Osteoblast (primary cell): ENCODE data around the gene STK32B. TPM values are rescaled to one million over a fixed set of nuclear protein-coding genes. Genes with fewer than 3 reads are reported as not detected.

ENCODE experiments used
- DNase-seq: peaks from one replicate; pipeline ENCODE4 v3.0.0; 2011; ENCODE audit warnings: low spot score, mixed read lengths; ENCODE audit not compliant: insufficient read length; ENCODE audit errors: missing footprints
- H2AFZ ChIP-seq: 2 replicates; pipeline ENCODE4 v1.6.0; 2011; ENCODE audit warnings: mild to moderate bottlenecking, low read length
- H3K27ac ChIP-seq: 2 replicates; pipeline ENCODE4 v1.5.1; 2011; ENCODE audit warnings: mild to moderate bottlenecking, low read depth, low read length, moderate library complexity
- H3K27me3 ChIP-seq: 2 replicates; pipeline ENCODE4 v1.6.0; 2012; ENCODE audit warnings: mild to moderate bottlenecking, control low read depth, inconsistent platforms, low read length, moderate library complexity; ENCODE audit not compliant: insufficient read depth
- H3K36me3 ChIP-seq: 2 replicates; pipeline ENCODE4 v1.5.1; 2011; ENCODE audit warnings: mild to moderate bottlenecking, low read length, control low read depth, moderate library complexity; ENCODE audit not compliant: insufficient read depth
- H3K4me1 ChIP-seq: 2 replicates; pipeline ENCODE4 v1.5.1; 2011; ENCODE audit warnings: mild to moderate bottlenecking, low read length, control low read depth, moderate library complexity; ENCODE audit not compliant: insufficient read depth
- H3K4me2 ChIP-seq: 2 replicates; pipeline ENCODE4 v1.6.0; 2011; ENCODE audit warnings: mild to moderate bottlenecking, low read length; ENCODE audit not compliant: insufficient read depth
- H3K4me3 ChIP-seq: fragments of 200-600 bp; sonication (generic); 3 replicates; pipeline ENCODE4 v1.5.1; 2012; ENCODE audit warnings: mild to moderate bottlenecking, low read length, inconsistent platforms; ENCODE audit not compliant: insufficient read depth
- H3K79me2 ChIP-seq: 2 replicates; pipeline ENCODE4 v1.6.0; 2012; ENCODE audit warnings: mild to moderate bottlenecking, low read length, control low read depth, inconsistent platforms; ENCODE audit not compliant: insufficient read depth
- H3K9me3 ChIP-seq: 2 replicates; pipeline ENCODE4 v1.5.1; 2011; ENCODE audit warnings: low read depth, low read length, control low read depth
- H4K20me1 ChIP-seq: 2 replicates; pipeline ENCODE4 v1.6.0; 2012; ENCODE audit warnings: mild to moderate bottlenecking, low read length, control low read depth; ENCODE audit not compliant: insufficient read depth
- total RNA-seq: library from RNA; depleted of rRNA; stranded (reverse); fragments of >200 nt; gene quantifications from 2 replicates; pipeline ENCODE4 v1.2.3, GENCODE V29; 2012
- TF ChIP-seq, protein P1 (sequence below): IDR thresholded peaks from 2 replicates; pipeline ENCODE4 v1.5.1; 2011; ENCODE audit warnings: mild to moderate bottlenecking, low read depth, low read length, moderate library complexity; ENCODE audit errors: extremely low read depth

Gene STK32B
- total RNA-seq, 1 donor, result 1.1 TPM

GRCh38 chr4:5452156-5452555, 400.9 kb downstream of the STK32B start:
- no peaks in the 10 kb centered on the region for H3K36me3 ChIP-seq
- no peak overlapping the region for H3K27ac ChIP-seq
- TF ChIP-seq, protein P1, sequence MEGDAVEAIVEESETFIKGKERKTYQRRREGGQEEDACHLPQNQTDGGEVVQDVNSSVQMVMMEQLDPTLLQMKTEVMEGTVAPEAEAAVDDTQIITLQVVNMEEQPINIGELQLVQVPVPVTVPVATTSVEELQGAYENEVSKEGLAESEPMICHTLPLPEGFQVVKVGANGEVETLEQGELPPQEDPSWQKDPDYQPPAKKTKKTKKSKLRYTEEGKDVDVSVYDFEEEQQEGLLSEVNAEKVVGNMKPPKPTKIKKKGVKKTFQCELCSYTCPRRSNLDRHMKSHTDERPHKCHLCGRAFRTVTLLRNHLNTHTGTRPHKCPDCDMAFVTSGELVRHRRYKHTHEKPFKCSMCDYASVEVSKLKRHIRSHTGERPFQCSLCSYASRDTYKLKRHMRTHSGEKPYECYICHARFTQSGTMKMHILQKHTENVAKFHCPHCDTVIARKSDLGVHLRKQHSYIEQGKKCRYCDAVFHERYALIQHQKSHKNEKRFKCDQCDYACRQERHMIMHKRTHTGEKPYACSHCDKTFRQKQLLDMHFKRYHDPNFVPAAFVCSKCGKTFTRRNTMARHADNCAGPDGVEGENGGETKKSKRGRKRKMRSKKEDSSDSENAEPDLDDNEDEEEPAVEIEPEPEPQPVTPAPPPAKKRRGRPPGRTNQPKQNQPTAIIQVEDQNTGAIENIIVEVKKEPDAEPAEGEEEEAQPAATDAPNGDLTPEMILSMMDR, result no peak
- DNase-seq, result no peak
- H3K27me3 ChIP-seq, result no peaks in the 10 kb centered on the region
- H4K20me1 ChIP-seq, result no peaks in the 10 kb centered on the region
- H2AFZ ChIP-seq, result no peak overlapping the region
- no peaks in the 10 kb centered on the region for H3K4me1 ChIP-seq
- H3K9me3 ChIP-seq, result no peaks in the 10 kb centered on the region
- H3K4me3 ChIP-seq, result no peak overlapping the region
- no peak overlapping the region for H3K4me2 ChIP-seq
- H3K79me2 ChIP-seq, result no peaks in the 10 kb centered on the region

DNA sequence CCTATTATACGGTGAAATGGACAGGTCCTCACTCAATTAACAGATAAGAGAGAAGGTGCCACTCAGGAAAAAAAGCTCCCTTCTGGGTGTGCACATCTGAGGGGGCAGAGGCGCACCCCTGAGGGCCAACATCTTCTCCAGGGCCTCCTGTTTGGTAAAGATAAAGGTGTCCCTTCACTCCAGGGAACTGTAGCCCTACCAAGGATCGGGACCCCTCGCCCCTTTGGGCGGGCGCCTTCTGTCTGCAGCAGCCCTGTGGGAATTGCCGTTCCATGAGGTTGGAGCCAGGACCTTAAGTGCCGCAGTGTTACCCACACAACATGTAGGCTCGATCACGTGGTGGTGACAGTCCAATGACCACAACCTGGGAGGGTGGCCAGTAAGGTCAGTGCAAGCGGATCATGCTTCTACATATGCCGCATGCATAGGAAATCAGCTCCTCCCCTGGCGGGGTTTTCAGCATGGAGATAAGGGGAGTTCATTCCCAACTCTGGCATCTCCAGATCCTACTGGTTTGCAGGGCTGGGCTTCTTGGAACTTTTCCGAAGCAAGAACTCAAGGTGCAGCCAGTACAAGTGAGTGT, 403.8 kb downstream of the STK32B start:
- Histone ChIP-seq H3K4me1 (no peaks in the 10 kb centered on the region), H4K20me1 (no peaks in the 10 kb centered on the region), H2AFZ (no peak overlapping the region), H3K9me3 (no peaks in the 10 kb centered on the region), H3K4me2 (no peak overlapping the region), H3K4me3 (no peak overlapping the region), H3K79me2 (no peaks in the 10 kb centered on the region), H3K27ac (no peak overlapping the region), H3K36me3 (no peaks in the 10 kb centered on the region), H3K27me3 (no peaks in the 10 kb centered on the region)
- TF ChIP-seq, protein P1, result no peak
- no peak for DNase-seq

DNA sequence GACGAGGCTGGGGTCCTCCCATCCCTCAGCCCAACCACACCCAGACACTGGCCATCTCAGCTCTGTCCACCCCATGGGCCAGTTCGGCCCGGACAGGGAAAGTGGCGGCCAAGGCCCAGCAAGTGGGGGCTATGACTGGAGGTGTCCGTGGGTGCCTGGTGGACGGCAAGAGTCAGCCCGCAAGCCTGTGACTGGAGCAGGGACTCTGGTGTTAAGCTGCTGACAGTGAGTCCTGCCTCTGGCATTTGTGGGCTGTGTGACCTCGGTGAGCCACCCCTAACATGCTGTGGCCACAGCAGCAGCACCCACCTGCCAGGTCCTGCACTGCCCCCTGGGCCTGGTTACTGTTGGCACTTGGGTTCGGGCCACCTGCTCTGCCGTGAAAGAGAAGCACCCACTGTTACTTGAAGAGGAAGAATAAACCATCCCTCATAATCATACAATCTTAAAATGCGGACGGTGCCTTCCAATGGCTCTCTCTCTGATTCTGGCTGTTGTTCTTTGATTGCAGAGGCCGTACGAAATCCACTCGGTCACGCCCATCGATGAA, 405.1 kb downstream of the STK32B start:
- Histone ChIP-seq H3K9me3 (no peaks in the 10 kb centered on the region), H3K4me2 (no peak overlapping the region), H4K20me1 (no peaks in the 10 kb centered on the region), H3K79me2 (no peaks in the 10 kb centered on the region), H3K4me3 (no peak overlapping the region), H3K36me3 (no peaks in the 10 kb centered on the region), H3K27me3 (no peaks in the 10 kb centered on the region), H2AFZ (no peak overlapping the region), H3K4me1 (no peaks in the 10 kb centered on the region), H3K27ac (no peak overlapping the region)
- TF ChIP-seq, protein P1, result no peak
- no peak for DNase-seq

DNA sequence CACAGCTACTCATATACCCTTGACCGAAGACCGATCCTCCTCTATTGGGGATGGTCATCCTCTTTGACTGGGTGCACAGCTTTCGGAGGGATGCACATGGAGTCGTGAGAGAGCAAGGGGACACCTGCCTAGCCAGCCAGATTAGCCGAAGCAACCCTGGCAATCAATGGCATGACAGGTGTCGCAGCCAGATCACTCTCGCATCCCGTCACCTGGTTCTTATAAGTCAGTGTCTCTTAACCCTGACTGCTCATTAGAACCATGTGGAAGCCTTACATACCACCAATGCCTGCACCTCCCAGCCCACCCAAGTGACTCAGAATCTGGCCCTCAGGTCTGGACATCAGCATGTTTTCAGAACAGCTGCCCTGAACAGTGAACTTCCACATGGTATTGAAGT, 407.4 kb downstream of the STK32B start:
- DNase-seq, result no peak
- Histone ChIP-seq H4K20me1 (no peaks in the 10 kb centered on the region), H3K27me3 (no peaks in the 10 kb centered on the region), H3K4me2 (no peak overlapping the region), H3K27ac (no peak overlapping the region), H3K9me3 (no peaks in the 10 kb centered on the region), H3K4me1 (no peaks in the 10 kb centered on the region), H3K79me2 (no peaks in the 10 kb centered on the region), H2AFZ (no peak overlapping the region), H3K4me3 (no peak overlapping the region), H3K36me3 (no peaks in the 10 kb centered on the region)
- TF ChIP-seq, protein P1, result no peak
